K562 (cell line): Measurements from ENCODE around the gene TALDO1. TPM values are rescaled to one million over a fixed set of nuclear protein-coding genes. Genes with fewer than 3 reads are reported as not detected.

ENCODE experiments used
- BRF1 ChIP-seq: IDR thresholded peaks from 3 replicates; pipeline ENCODE4 v1.6.1; 2011; ENCODE audit warnings: borderline replicate concordance, mild to moderate bottlenecking; ENCODE audit not compliant: insufficient read length; ENCODE audit errors: extremely low read depth
- DIDO1 ChIP-seq: fragments of 450-650 bp; IDR thresholded peaks from 2 replicates; pipeline ENCODE4 v1.6.1; 2016; ENCODE audit warnings: low read depth, missing biosample characterization, missing genetic modification characterization
- E2F3 ChIP-seq: fragments of 250-450 bp; sonication (Bioruptor Pico); IDR thresholded peaks from 2 replicates; pipeline ENCODE4 v1.4.0; 2020; ENCODE audit warnings: mild to moderate bottlenecking
- FOXK2 ChIP-seq, 2 experiments: fragments of 450-650 bp; IDR thresholded peaks in 1 of 2; conservative IDR thresholded peaks in 1 of 2; 2 replicates each; pipeline ENCODE4 v1.6.1; 2016; ENCODE audit warnings: low read depth in 2 of 2, mild to moderate bottlenecking in 1 of 2
- FOXP1 ChIP-seq: sonication (generic); formaldehyde crosslinking; IDR thresholded peaks from 2 replicates; pipeline ENCODE4 v1.8.0; 2022; ENCODE audit warnings: mild to moderate bottlenecking, missing genetic modification reagents
- HDAC1 ChIP-seq, 2 experiments: fragments of 450-650 bp; IDR thresholded peaks; 2 replicates each; pipeline ENCODE4 v1.6.1; 2016 to 2017; ENCODE audit warnings: inconsistent platforms in 1 of 2, mild to moderate bottlenecking in 1 of 2, moderate library complexity in 1 of 2
- HIVEP1 ChIP-seq: fragments of 250-450 bp; sonication (Bioruptor Pico); IDR thresholded peaks from 2 replicates; pipeline ENCODE4 v1.4.0; 2020; ENCODE audit warnings: mild to moderate bottlenecking
- HSF4 ChIP-seq: fragments of 250-450 bp; sonication (Bioruptor Pico); IDR thresholded peaks from 2 replicates; pipeline ENCODE4 v2.1.2; 2022; ENCODE audit warnings: mild to moderate bottlenecking, moderate library complexity, borderline replicate concordance
- LCOR ChIP-seq: sonication (generic); formaldehyde crosslinking; IDR thresholded peaks from 2 replicates; pipeline ENCODE4 v1.8.0; 2022; ENCODE audit warnings: mild to moderate bottlenecking, missing genetic modification reagents
- MAZ ChIP-seq, 2 experiments: fragments of 450-650 bp in 1 of 2; sonication (generic) in 1 of 2; formaldehyde crosslinking; IDR thresholded peaks in 1 of 2; conservative IDR thresholded peaks in 1 of 2; 2 replicates each; pipeline versions ENCODE4 v1.4.0 to v1.5.0; 2020; ENCODE audit warnings: mild to moderate bottlenecking in 1 of 2, missing genetic modification reagents in 1 of 2
- MED1 ChIP-seq: sonication (generic); formaldehyde crosslinking; IDR thresholded peaks from 2 replicates; pipeline ENCODE4 v1.8.1; 2023; ENCODE audit warnings: missing genetic modification reagents, borderline replicate concordance
- MTA3 ChIP-seq: fragments of 450-650 bp; formaldehyde crosslinking; IDR thresholded peaks from 2 replicates; pipeline ENCODE4 v1.6.1; 2017; ENCODE audit warnings: mild to moderate bottlenecking, borderline replicate concordance
- NFIC ChIP-seq: fragments of 450-650 bp; IDR thresholded peaks from 2 replicates; pipeline ENCODE4 v1.6.1; 2017; ENCODE audit warnings: mild to moderate bottlenecking, inconsistent platforms
- NUFIP1 ChIP-seq: fragments of 450-650 bp; IDR thresholded peaks from 2 replicates; pipeline ENCODE4 v1.6.1; 2018; ENCODE audit not compliant: partially characterized antibody
- PHB ChIP-seq: fragments of 250-450 bp; sonication (Bioruptor Pico); IDR thresholded peaks from 2 replicates; pipeline ENCODE4 v1.5.0; 2021
- PRPF4 ChIP-seq: fragments of 200-400 bp; formaldehyde crosslinking; IDR thresholded peaks from one replicate; pipeline ENCODE4 v1.6.1; 2017; ENCODE audit warnings: low read length, low read depth, mild to moderate bottlenecking; ENCODE audit not compliant: insufficient read depth, poor library complexity, severe bottlenecking
- TGIF2 ChIP-seq: sonication (generic); formaldehyde crosslinking; IDR thresholded peaks from 2 replicates; pipeline ENCODE4 v1.8.1; 2022; ENCODE audit warnings: mild to moderate bottlenecking, missing genetic modification reagents, moderate library complexity
- ZBTB8A ChIP-seq: fragments of 450-650 bp; IDR thresholded peaks from 2 replicates; pipeline ENCODE4 v1.6.1; 2018; ENCODE audit warnings: mild to moderate bottlenecking, moderate library complexity; ENCODE audit not compliant: partially characterized antibody
- ZFP30 ChIP-seq: fragments of 250-450 bp; sonication (Bioruptor Pico); IDR thresholded peaks from 2 replicates; pipeline ENCODE4 v1.8.0; 2022; ENCODE audit warnings: moderate library complexity, mild to moderate bottlenecking, inconsistent platforms, borderline replicate concordance
- ZNF184 ChIP-seq: sonication (generic); formaldehyde crosslinking; IDR thresholded peaks from 2 replicates; pipeline ENCODE4 v1.5.0; 2020; ENCODE audit warnings: missing genetic modification reagents
- ZNF263 ChIP-seq: sonication (generic); formaldehyde crosslinking; IDR thresholded peaks from 2 replicates; pipeline ENCODE4 v1.8.0; 2022; ENCODE audit warnings: mild to moderate bottlenecking, missing genetic modification reagents, borderline replicate concordance
- ZNF764 ChIP-seq: fragments of 250-450 bp; sonication (Bioruptor Pico); IDR thresholded peaks from 2 replicates; pipeline ENCODE4 v1.4.0; 2020; ENCODE audit warnings: low read depth, mild to moderate bottlenecking, moderate library complexity
- polyA plus RNA-seq, 8 experiments: library from polyadenylated mRNA; depleted of rRNA in 4 of 8; stranded (reverse) in 5 of 8; unstranded in 3 of 8; fragments of >200 nt; fragmentation: Nextera tagmentation in 2 of 8; fragmentation: Illumina TruSeq in 1 of 8; extraction: Ambion mirVana in 2 of 8; extraction: Trizol in 1 of 8; gene quantifications; 2 replicates each; pipeline versions ENCODE4 v1.2.1 to v1.2.3, GENCODE V29; 2011 to 2014; ENCODE audit warnings: inconsistent platforms in 1 of 8, missing spikeins in 1 of 8
- total RNA-seq, 7 experiments: library from RNA; depleted of rRNA in 6 of 7; stranded (reverse); fragments of >200 nt in 6 of 7; fragmentation: Illumina TruSeq in 2 of 7; extraction: Trizol in 2 of 7; gene quantifications; 2 replicates each; pipeline versions ENCODE4 v1.2.1 to v1.2.3, GENCODE V29; 2011 to 2021; ENCODE audit warnings: low replicate concordance in 1 of 7
- TF ChIP-seq, protein P1 (sequence below): fragments of 450-650 bp; IDR thresholded peaks from 2 replicates; pipeline ENCODE4 v1.6.1; 2017; ENCODE audit warnings: antibody characterized with exemption
- TF ChIP-seq, protein P2 (sequence below): IDR thresholded peaks from 2 replicates; pipeline ENCODE4 v1.6.1; 2014; ENCODE audit warnings: antibody characterized with exemption
- TF ChIP-seq, protein P3 (sequence below): fragments of 250-450 bp; sonication (Bioruptor Pico); IDR thresholded peaks from 2 replicates; pipeline ENCODE4 v1.9.0; 2021; ENCODE audit warnings: mild to moderate bottlenecking

TALDO1 gene
- total and polyA plus RNA-seq, 9 of the 15 experiments (the other 6 are each of a cell fraction or from before 2014, with no cell fraction given): 260 to 541 (median 441) TPM

- TF ChIP-seq HIVEP1 (CRISPR knock-in tag) (no peak), NFIC (peak; percentile 22; the same call in 1 of the 2 replicates), ZNF184 (CRISPR knock-in tag) (no peak), ZFP30 (CRISPR knock-in tag) (no peak), E2F3 (0 out of 2 replicates have a peak, but pooled peaks have one; percentile 16), PHB (peak; percentile 78; the same call in 1 of the 2 replicates), MED1 (no peak), MAZ (CRISPR knock-in tag; conservative IDR thresholded peaks at IDR 0.05 in 1 of 2, IDR thresholded peaks at IDR 0.05 in 1 of 2) (peak; percentile 20 to 36; a peak in 3 of 4 replicates), MTA3 (0 out of 2 replicates have a peak, but pooled peaks have one; percentile 21), FOXK2 (conservative IDR thresholded peaks at IDR 0.05 in 1 of 2, IDR thresholded peaks at IDR 0.05 in 1 of 2; ENCODE audit: low read depth in 2 of 2) (no peak), ZNF263 (CRISPR knock-in tag) (peak; percentile 52; the same call in 1 of the 2 replicates), PRPF4 (no peak), FOXP1 (CRISPR knock-in tag) (0 out of 2 replicates have a peak, but pooled peaks have one; percentile 11), HDAC1 (IDR thresholded peaks at IDR 0.05) (0 out of 4 replicates have a peak, but pooled peaks of 1 of the 2 experiments have one; percentile 54), TGIF2 (0 out of 2 replicates have a peak, but pooled peaks have one; percentile 47), LCOR (peak; percentile 70; the same call in 1 of the 2 replicates), HSF4 (CRISPR knock-in tag) (no peak), ZBTB8A (no peak), ZNF764 (CRISPR knock-in tag) (no peak), BRF1 (no peak), DIDO1 (no peak), NUFIP1 (no peak)
- TF ChIP-seq, protein P1, sequence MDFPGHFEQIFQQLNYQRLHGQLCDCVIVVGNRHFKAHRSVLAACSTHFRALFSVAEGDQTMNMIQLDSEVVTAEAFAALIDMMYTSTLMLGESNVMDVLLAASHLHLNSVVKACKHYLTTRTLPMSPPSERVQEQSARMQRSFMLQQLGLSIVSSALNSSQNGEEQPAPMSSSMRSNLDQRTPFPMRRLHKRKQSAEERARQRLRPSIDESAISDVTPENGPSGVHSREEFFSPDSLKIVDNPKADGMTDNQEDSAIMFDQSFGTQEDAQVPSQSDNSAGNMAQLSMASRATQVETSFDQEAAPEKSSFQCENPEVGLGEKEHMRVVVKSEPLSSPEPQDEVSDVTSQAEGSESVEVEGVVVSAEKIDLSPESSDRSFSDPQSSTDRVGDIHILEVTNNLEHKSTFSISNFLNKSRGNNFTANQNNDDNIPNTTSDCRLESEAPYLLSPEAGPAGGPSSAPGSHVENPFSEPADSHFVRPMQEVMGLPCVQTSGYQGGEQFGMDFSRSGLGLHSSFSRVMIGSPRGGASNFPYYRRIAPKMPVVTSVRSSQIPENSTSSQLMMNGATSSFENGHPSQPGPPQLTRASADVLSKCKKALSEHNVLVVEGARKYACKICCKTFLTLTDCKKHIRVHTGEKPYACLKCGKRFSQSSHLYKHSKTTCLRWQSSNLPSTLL: no peak
- TF ChIP-seq, protein P2, sequence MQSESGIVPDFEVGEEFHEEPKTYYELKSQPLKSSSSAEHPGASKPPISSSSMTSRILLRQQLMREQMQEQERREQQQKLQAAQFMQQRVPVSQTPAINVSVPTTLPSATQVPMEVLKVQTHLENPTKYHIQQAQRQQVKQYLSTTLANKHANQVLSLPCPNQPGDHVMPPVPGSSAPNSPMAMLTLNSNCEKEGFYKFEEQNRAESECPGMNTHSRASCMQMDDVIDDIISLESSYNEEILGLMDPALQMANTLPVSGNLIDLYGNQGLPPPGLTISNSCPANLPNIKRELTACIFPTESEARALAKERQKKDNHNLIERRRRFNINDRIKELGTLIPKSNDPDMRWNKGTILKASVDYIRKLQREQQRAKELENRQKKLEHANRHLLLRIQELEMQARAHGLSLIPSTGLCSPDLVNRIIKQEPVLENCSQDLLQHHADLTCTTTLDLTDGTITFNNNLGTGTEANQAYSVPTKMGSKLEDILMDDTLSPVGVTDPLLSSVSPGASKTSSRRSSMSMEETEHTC: 0 out of 2 replicates have a peak, but pooled peaks have one; percentile 10
- TF ChIP-seq, protein P3, sequence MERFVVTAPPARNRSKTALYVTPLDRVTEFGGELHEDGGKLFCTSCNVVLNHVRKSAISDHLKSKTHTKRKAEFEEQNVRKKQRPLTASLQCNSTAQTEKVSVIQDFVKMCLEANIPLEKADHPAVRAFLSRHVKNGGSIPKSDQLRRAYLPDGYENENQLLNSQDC (CRISPR knock-in tag): no peak
Observed at GRCh38 chr11:776561-777287, 29.5 kb downstream of the TALDO1 start (continued).
